ENCODE results near the gene ABCB11. TPM values are rescaled to one million over a fixed set of nuclear protein-coding genes. Genes with fewer than 3 reads are reported as not detected.

The ABCB11 gene
- total RNA-seq, 1 experiment from 2014 or later, result 0.05 TPM

DNA sequence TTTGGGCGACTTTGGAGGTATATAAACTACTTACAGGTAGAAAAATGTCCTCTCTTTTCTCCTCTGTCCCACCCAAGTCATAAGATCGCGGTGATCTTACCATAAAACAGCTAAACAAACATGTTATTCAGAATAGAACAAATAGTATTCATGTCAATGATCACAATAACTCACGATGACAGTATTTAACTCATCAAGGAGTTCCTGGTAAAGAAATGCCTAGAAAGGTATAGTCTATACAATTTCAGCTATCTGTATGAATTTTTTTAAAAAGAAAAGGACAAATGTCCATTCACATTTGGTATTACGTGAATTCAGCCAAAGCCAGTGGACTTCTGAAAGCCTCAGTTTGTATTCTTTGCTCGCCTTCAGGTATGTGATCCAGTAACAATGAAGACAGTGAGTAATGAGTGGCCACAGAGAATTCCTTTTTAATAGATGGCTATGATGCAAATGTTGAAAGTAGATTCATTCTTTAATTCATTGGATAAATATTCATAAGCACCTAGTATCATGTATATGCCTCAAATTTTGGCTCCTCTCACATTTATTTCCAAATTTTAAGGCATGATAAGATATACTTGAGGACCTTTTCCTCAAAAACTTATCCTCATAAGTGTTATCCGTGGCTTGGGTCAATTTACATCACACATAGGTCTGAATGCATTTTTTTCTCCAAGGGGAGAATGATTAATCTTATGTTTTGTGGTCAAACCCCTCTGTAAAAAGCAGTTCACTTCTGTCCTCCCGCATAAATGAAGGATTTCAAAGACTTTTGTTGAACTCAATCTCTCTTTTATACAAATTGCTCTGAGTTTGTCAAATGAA lies 20.3 kb downstream of the ABCB11 start:
- intact Hi-C loops (cut with micrococcal nuclease; ENCODE audit: unreplicated experiment), result no loop called here
- BruUV-seq (replicated peaks), result no TSS peak
- no peak overlapping the region for H3K4me3 ChIP-seq (ENCODE audit: low read depth in 2 of 2, low read length in 2 of 2)
- no peak overlapping the region for H3K27ac ChIP-seq (ENCODE audit: low read length)
- no peaks in the 10 kb centered on the region for H3K27me3 ChIP-seq (ENCODE audit: control insufficient read depth, insufficient read depth, low read length)
- ChIA-PET POLR2A (no interaction called here), CTCF (no interaction called here)
- no peaks in the 10 kb centered on the region for H3K4me1 ChIP-seq (ENCODE audit: control insufficient read depth, insufficient read depth, low read length)
- ATAC-seq (no peak), DNase-seq (ENCODE audit: low read depth, low spot score) (no peak)
- H3K36me3 ChIP-seq (ENCODE audit: control insufficient read depth, insufficient read depth, low read length), result no peaks in the 10 kb centered on the region
- no peaks in the 10 kb centered on the region for H3K9me3 ChIP-seq (ENCODE audit: control insufficient read depth, insufficient read depth, low read depth, low read length)
- in situ Hi-C loops (cut with HindIII; ENCODE audit: low pct_unique_long_range_greater_than_20kb, low sequenced_read_pairs), result no loop called here
- TF ChIP-seq TCF7L2 (IDR thresholded peaks at IDR 0.05; ENCODE audit: low read depth, low read length), result no peak

DNA sequence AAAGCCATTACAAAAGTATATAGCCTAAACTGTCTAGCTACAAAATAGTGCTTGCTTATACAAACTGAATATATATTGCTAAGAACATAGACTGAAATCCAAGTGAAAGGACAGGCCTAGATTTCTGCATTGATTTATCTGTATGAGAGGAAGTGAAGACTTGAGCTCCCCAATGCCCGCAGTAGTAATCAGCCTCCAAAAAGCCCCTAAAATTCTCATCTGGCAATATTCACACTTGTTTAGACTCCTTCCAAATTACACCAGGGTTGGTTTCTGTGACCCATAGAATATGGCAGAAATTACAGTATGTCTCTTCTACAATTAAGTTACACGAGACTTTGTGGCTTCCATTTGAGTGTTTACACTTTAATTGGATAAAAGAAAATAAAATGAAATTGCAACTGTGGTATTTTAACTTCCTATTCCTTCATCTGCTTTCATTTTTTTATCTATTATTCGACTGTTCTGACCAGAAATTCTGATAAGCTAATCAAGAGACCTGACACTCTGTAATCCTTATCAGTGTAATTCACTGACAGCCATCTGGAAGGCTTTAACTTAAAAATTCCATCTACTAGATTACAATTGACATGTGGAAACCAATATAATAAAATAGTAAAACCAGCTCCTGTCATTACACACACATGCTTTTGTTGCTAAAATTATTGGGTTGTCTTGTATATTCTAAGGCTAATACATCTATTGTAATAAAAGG lies 21.1 kb downstream of the ABCB11 start:
- TF ChIP-seq POLR2AphosphoS5 (IDR thresholded peaks at IDR 0.05; ENCODE audit: low read depth, low read length), result no peak
- TF ChIP-seq, protein P1, sequence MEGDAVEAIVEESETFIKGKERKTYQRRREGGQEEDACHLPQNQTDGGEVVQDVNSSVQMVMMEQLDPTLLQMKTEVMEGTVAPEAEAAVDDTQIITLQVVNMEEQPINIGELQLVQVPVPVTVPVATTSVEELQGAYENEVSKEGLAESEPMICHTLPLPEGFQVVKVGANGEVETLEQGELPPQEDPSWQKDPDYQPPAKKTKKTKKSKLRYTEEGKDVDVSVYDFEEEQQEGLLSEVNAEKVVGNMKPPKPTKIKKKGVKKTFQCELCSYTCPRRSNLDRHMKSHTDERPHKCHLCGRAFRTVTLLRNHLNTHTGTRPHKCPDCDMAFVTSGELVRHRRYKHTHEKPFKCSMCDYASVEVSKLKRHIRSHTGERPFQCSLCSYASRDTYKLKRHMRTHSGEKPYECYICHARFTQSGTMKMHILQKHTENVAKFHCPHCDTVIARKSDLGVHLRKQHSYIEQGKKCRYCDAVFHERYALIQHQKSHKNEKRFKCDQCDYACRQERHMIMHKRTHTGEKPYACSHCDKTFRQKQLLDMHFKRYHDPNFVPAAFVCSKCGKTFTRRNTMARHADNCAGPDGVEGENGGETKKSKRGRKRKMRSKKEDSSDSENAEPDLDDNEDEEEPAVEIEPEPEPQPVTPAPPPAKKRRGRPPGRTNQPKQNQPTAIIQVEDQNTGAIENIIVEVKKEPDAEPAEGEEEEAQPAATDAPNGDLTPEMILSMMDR (IDR thresholded peaks at IDR 0.05), result no peak
- TF ChIP-seq TCF7L2 (IDR thresholded peaks at IDR 0.05; ENCODE audit: low read depth, low read length), result no peak
- TF ChIP-seq REST (IDR thresholded peaks at IDR 0.05; ENCODE audit: insufficient read depth in 1 of 2, low read depth in 2 of 2, low read length in 1 of 2), result no peak
- no peak for TF ChIP-seq SIN3A (IDR thresholded peaks at IDR 0.05; ENCODE audit: borderline replicate concordance, insufficient read depth, low read depth, low read length)
- H3K36me3 ChIP-seq (ENCODE audit: control insufficient read depth, insufficient read depth, low read length), result no peaks in the 10 kb centered on the region
- no peaks in the 10 kb centered on the region for H3K4me1 ChIP-seq (ENCODE audit: control insufficient read depth, insufficient read depth, low read length)
- no peak overlapping the region for H3K27ac ChIP-seq (ENCODE audit: low read length)
- in situ Hi-C loops (cut with HindIII; ENCODE audit: low pct_unique_long_range_greater_than_20kb, low sequenced_read_pairs), result no loop called here
- H3K9me3 ChIP-seq (ENCODE audit: control insufficient read depth, insufficient read depth, low read depth, low read length), result no peaks in the 10 kb centered on the region
- H3K4me3 ChIP-seq (ENCODE audit: low read depth in 2 of 2, low read length in 2 of 2), result no peak overlapping the region
- ChIA-PET CTCF (no interaction called here), POLR2A (no interaction called here)
- intact Hi-C loops (cut with micrococcal nuclease; ENCODE audit: unreplicated experiment), result no loop called here
- H3K27me3 ChIP-seq (ENCODE audit: control insufficient read depth, insufficient read depth, low read length), result no peaks in the 10 kb centered on the region
- ATAC-seq (no peak), DNase-seq (ENCODE audit: low read depth, low spot score) (no peak)
- BruUV-seq (replicated peaks), result no TSS peak

DNA sequence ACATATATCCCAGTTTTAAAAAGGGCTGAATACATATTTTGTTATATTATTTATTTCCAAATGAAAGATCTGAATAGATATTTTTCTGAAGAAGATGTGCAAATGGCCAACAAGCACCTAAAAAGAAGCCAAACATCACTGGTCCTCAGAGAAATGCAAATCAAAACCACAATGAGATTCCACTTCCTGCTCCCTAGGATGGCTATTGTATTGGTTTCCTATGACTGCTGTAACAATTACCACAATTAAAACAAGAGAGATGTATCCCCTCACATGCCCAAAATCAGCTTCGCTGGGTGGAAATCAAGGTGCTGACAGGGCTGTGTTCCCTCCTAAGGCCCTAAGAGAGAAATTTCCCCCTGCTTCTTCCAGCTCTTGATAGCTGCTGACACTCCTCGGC lies 23.2 kb downstream of the ABCB11 start:
- Histone ChIP-seq H3K9me3 (ENCODE audit: control insufficient read depth, insufficient read depth, low read depth, low read length) (no peaks in the 10 kb centered on the region), H3K36me3 (ENCODE audit: control insufficient read depth, insufficient read depth, low read length) (no peaks in the 10 kb centered on the region), H3K27ac (ENCODE audit: low read length) (no peak overlapping the region), H3K4me3 (ENCODE audit: low read depth in 2 of 2, low read length in 2 of 2) (no peak overlapping the region), H3K4me1 (ENCODE audit: control insufficient read depth, insufficient read depth, low read length) (no peaks in the 10 kb centered on the region), H3K27me3 (ENCODE audit: control insufficient read depth, insufficient read depth, low read length) (no peaks in the 10 kb centered on the region)
- ATAC-seq (no peak), DNase-seq (ENCODE audit: low read depth, low spot score) (no peak)
- ChIA-PET CTCF (no interaction called here), POLR2A (no interaction called here)
- in situ Hi-C loops (cut with HindIII; ENCODE audit: low pct_unique_long_range_greater_than_20kb, low sequenced_read_pairs) (no loop called here), intact Hi-C loops (cut with micrococcal nuclease; ENCODE audit: unreplicated experiment) (no loop called here)
- BruUV-seq (replicated peaks), result no TSS peak
- TF ChIP-seq, protein P1 (IDR thresholded peaks at IDR 0.05), result no peak
- no peak for TF ChIP-seq TCF7L2 (IDR thresholded peaks at IDR 0.05; ENCODE audit: low read depth, low read length)
- no peak for TF ChIP-seq SIN3A (IDR thresholded peaks at IDR 0.05; ENCODE audit: borderline replicate concordance, insufficient read depth, low read depth, low read length)
- TF ChIP-seq REST (IDR thresholded peaks at IDR 0.05; ENCODE audit: insufficient read depth in 1 of 2, low read depth in 2 of 2, low read length in 1 of 2), result no peak
- no peak for TF ChIP-seq POLR2AphosphoS5 (IDR thresholded peaks at IDR 0.05; ENCODE audit: low read depth, low read length)
